WERI-Rb-1 (cell line): ENCODE measurements around the gene KDM5C.

Source experiments
- DNase-seq: peaks from one replicate; pipeline ENCODE4 v3.0.0-alpha.2; 2020
- H3K27ac ChIP-seq: fragments of 250-450 bp; sonication (Bioruptor Pico); 2 replicates; pipeline ENCODE4 v1.5.1; 2020; ENCODE audit warnings: mild to moderate bottlenecking, moderate library complexity
- H3K27me3 ChIP-seq: fragments of 250-450 bp; sonication (Bioruptor Pico); 2 replicates; pipeline ENCODE4 v1.5.1; 2021; ENCODE audit warnings: mild to moderate bottlenecking, low read depth, moderate library complexity; ENCODE audit not compliant: insufficient read depth, severe bottlenecking
- H3K36me3 ChIP-seq: fragments of 250-450 bp; sonication (Bioruptor Pico); 2 replicates; pipeline ENCODE4 v1.5.1; 2020; ENCODE audit warnings: mild to moderate bottlenecking, moderate library complexity
- H3K4me3 ChIP-seq: 2 replicates; pipeline ENCODE4 v1.5.1; 2011; ENCODE audit warnings: low read depth, mild to moderate bottlenecking, control low read depth, low read length
- H3K9me3 ChIP-seq: fragments of 250-450 bp; sonication (Bioruptor Pico); 2 replicates; pipeline ENCODE4 v1.5.1; 2021; ENCODE audit warnings: mild to moderate bottlenecking, moderate library complexity; ENCODE audit not compliant: severe bottlenecking
- TF ChIP-seq, protein P1 (sequence below): IDR thresholded peaks from 2 replicates; pipeline ENCODE4 v1.5.1; 2011; ENCODE audit warnings: low read depth, mild to moderate bottlenecking, control low read depth, inconsistent platforms, low read length

The KDM5C gene

GRCh38 chrX:53260836-53261235, 35.8 kb upstream of the KDM5C start:
- Histone ChIP-seq H3K27me3 (peaks cover 33% of the 10 kb centered on the region), H3K4me3 (no peak overlapping the region), H3K36me3 (no peaks in the 10 kb centered on the region), H3K27ac (no peak overlapping the region), H3K9me3 (no peaks in the 10 kb centered on the region)
- TF ChIP-seq, protein P1, sequence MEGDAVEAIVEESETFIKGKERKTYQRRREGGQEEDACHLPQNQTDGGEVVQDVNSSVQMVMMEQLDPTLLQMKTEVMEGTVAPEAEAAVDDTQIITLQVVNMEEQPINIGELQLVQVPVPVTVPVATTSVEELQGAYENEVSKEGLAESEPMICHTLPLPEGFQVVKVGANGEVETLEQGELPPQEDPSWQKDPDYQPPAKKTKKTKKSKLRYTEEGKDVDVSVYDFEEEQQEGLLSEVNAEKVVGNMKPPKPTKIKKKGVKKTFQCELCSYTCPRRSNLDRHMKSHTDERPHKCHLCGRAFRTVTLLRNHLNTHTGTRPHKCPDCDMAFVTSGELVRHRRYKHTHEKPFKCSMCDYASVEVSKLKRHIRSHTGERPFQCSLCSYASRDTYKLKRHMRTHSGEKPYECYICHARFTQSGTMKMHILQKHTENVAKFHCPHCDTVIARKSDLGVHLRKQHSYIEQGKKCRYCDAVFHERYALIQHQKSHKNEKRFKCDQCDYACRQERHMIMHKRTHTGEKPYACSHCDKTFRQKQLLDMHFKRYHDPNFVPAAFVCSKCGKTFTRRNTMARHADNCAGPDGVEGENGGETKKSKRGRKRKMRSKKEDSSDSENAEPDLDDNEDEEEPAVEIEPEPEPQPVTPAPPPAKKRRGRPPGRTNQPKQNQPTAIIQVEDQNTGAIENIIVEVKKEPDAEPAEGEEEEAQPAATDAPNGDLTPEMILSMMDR: no peak
- DNase-seq: no peak

DNA sequence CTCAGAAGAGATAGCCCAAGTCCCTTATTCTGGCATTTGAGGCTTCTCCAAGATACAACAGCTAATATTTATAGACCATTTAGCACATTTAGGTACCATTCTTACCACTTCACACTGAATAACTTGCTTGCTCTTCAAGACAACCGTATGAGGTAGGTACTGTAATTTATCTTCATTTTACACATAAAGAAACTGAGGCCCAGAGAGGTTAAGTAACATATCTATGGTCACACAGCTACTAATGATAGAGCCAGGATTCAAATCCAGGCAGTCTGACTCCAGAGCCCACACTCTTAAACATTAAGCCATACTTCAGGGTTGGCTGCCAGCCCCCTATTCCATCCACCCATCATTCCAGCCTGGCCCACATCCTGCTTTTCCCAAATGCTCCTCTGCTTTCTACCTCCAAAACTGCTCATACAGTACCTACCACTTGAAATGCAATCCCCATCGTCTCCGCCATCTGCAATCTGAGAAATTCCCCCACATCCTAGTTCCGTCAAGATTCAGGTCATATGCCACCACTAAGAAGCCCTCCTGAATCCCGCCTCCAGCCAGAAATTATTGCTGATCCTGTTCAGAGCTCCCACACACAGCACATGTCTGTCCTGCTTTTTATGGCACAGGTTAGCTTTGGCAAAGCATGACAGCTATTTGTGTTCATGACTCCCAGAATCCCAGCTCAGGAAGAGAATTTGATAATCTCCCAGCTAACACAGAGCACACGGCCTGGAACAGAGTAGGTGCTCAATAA, 32.8 kb upstream of the KDM5C start:
- no peak overlapping the region for H3K4me3 ChIP-seq
- TF ChIP-seq, protein P1: no peak
- peaks cover 30% of the 10 kb centered on the region for H3K27me3 ChIP-seq
- no peaks in the 10 kb centered on the region for H3K36me3 ChIP-seq
- no peaks in the 10 kb centered on the region for H3K9me3 ChIP-seq
- DNase-seq: no peak
- no peak overlapping the region for H3K27ac ChIP-seq

- TF ChIP-seq, protein P1: no peak
- no peak for DNase-seq
- Histone ChIP-seq H3K9me3 (no peaks in the 10 kb centered on the region), H3K4me3 (no peak overlapping the region), H3K27me3 (peaks cover 28% of the 10 kb centered on the region), H3K27ac (no peak overlapping the region), H3K36me3 (no peaks in the 10 kb centered on the region)
Observed at GRCh38 chrX:53257166-53257565, 32.2 kb upstream of the KDM5C start.

- no peaks in the 10 kb centered on the region for H3K36me3 ChIP-seq
- no peak for DNase-seq
- TF ChIP-seq, protein P1: no peak
- H3K27ac ChIP-seq: no peak overlapping the region
- H3K9me3 ChIP-seq: no peaks in the 10 kb centered on the region
- peaks cover 25% of the 10 kb centered on the region for H3K27me3 ChIP-seq
- no peak overlapping the region for H3K4me3 ChIP-seq
Observed at GRCh38 chrX:53256446-53257041, 31.5 kb upstream of the KDM5C start.

DNA sequence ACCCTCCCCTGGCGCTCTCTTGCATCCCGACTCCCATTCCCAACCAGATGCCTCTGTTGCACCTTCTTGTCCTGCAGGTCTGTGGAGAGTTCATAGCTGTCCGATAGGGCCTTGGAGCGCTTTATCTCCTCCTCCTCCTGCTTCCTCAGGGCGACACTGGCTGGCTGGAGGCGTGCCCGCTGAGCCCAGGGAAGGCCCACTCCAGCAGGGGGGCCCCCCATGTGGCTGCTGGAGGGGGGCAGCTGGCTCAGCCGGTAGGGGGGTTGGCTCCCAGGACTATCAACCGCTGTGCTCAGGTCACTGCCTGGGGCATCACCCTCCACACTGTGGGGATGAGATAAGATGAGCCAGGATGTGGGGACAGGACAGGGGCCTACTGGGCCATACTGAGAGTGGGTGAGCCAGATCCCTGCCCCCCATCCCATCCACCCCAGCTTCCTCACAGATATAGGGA, 30.8 kb upstream of the KDM5C start:
- Histone ChIP-seq H3K9me3 (no peaks in the 10 kb centered on the region), H3K4me3 (no peak overlapping the region), H3K36me3 (no peaks in the 10 kb centered on the region), H3K27ac (no peak overlapping the region), H3K27me3 (peaks cover 24% of the 10 kb centered on the region)
- TF ChIP-seq, protein P1: no peak
- no peak for DNase-seq
